Nephron progenitor cell (in vitro differentiated cells): ENCODE results near the gene PCTP.
A peak's percentile ranks its signal among the peaks of the same experiment; 100 is the strongest.

Experiments used
- DNase-seq: peaks from one replicate; pipeline ENCODE4 v3.0.0; 2021
- H3K27ac Mint-ChIP-seq: 2 replicates; pipeline ENCODE4 v1.8.0; 2021; ENCODE audit warnings: mild to moderate bottlenecking, moderate library complexity, mixed read lengths
- H3K27me3 Mint-ChIP-seq: 2 replicates; pipeline ENCODE4 v1.8.0; 2021; ENCODE audit warnings: mild to moderate bottlenecking, low read depth, mixed read lengths; ENCODE audit not compliant: poor library complexity
- H3K36me3 Mint-ChIP-seq: 2 replicates; pipeline ENCODE4 v1.8.0; 2021; ENCODE audit warnings: low read depth, mixed read lengths
- H3K4me1 Mint-ChIP-seq: 2 replicates; pipeline ENCODE4 v1.8.0; 2021; ENCODE audit warnings: mixed read lengths
- H3K4me3 Mint-ChIP-seq: 2 replicates; pipeline ENCODE4 v1.8.0; 2021; ENCODE audit warnings: mild to moderate bottlenecking, moderate library complexity, mixed read lengths
- H3K9me3 Mint-ChIP-seq: 2 replicates; pipeline ENCODE4 v1.8.0; 2021; ENCODE audit warnings: mild to moderate bottlenecking, moderate library complexity, mixed read lengths
- CTCF ChIP-seq: fragments of 200-600 bp; sonication (generic); IDR thresholded peaks from 2 replicates; pipeline ENCODE4 v1.5.0; 2021; ENCODE audit warnings: antibody characterized with exemption

PCTP gene

GRCh38 chr17:55750750-55751657 lies at the start of gene PCTP:
Gene PCTP, plus strand, starts transcription at chr17:55751051. Its CDS starts 53 bp downstream, at chr17:55751104.
- Mint-ChIP-seq H3K4me3 (peak within 1 kb of the TSS; percentile 91), H3K4me1 (peaks cover 29% of the 10 kb centered on the region), H3K27me3 (peaks cover 6% of the 10 kb centered on the region), H3K27ac (peak within 1 kb of the TSS; percentile 90), H3K36me3 (peaks cover 24% of the 10 kb centered on the region), H3K9me3 (no peaks in the 10 kb centered on the region)
- TF ChIP-seq CTCF = peak; percentile 43
- DNase-seq = peak; percentile 94

- H3K9me3 Mint-ChIP-seq = peaks cover 29% of the 10 kb centered on the region
- DNase-seq = no peak
- H3K27me3 Mint-ChIP-seq = peaks cover 3% of the 10 kb centered on the region
- no peak for TF ChIP-seq CTCF
- H3K27ac Mint-ChIP-seq = peak overlapping the region; percentile 25
- H3K36me3 Mint-ChIP-seq = peaks cover 6% of the 10 kb centered on the region
- no peak overlapping the region for H3K4me3 Mint-ChIP-seq
- peaks cover 48% of the 10 kb centered on the region for H3K4me1 Mint-ChIP-seq
Measured at GRCh38 chr17:55702150-55702549, 48.7 kb upstream of the PCTP start.

- Mint-ChIP-seq H3K4me1 (peaks cover 54% of the 10 kb centered on the region), H3K9me3 (peaks cover 26% of the 10 kb centered on the region), H3K27ac (no peak overlapping the region), H3K27me3 (peaks cover 3% of the 10 kb centered on the region), H3K4me3 (no peak overlapping the region), H3K36me3 (peaks cover 6% of the 10 kb centered on the region)
- DNase-seq = no peak
- TF ChIP-seq CTCF = no peak
Measured at GRCh38 chr17:55704401-55704800, 46.5 kb upstream of the PCTP start.

- no peak for DNase-seq
- TF ChIP-seq CTCF = no peak
- Mint-ChIP-seq H3K27ac (no peak overlapping the region), H3K4me1 (peaks cover 49% of the 10 kb centered on the region), H3K27me3 (peaks cover 3% of the 10 kb centered on the region), H3K4me3 (no peak overlapping the region), H3K9me3 (peaks cover 25% of the 10 kb centered on the region), H3K36me3 (peaks cover 5% of the 10 kb centered on the region)
Measured at GRCh38 chr17:55705847-55706246, 45.0 kb upstream of the PCTP start.

- Mint-ChIP-seq H3K36me3 (no peaks in the 10 kb centered on the region), H3K4me3 (no peak overlapping the region), H3K27ac (no peak overlapping the region), H3K4me1 (peaks cover 49% of the 10 kb centered on the region), H3K9me3 (peaks cover 12% of the 10 kb centered on the region), H3K27me3 (no peaks in the 10 kb centered on the region)
- no peak for TF ChIP-seq CTCF
- no peak for DNase-seq
Measured at GRCh38 chr17:55706808-55707773, 43.8 kb upstream of the PCTP start.
